Measurements from ENCODE around the gene CEACAM1.

GRCh38 chr19:42538841-42539709, 10.8 kb upstream of the CEACAM1 start:
- TF ChIP-seq CTCF (conservative IDR thresholded peaks at IDR 0.05) = no peak
- no peak for TF ChIP-seq ZFX (IDR thresholded peaks at IDR 0.05)

Data from C4-2B (cell line).